Fibroblast of skin of back (primary cell): ENCODE results near the gene MYBPC2.
"Not testable (repeated sequence)": the region's sequence is repeated elsewhere in the genome, so short reads cannot be mapped to it uniquely, and the experiment has no call there.

Experiments
- DNase-seq: peaks from one replicate; pipeline ENCODE4 v3.0.0-alpha.2; 2013

The MYBPC2 gene

DNA sequence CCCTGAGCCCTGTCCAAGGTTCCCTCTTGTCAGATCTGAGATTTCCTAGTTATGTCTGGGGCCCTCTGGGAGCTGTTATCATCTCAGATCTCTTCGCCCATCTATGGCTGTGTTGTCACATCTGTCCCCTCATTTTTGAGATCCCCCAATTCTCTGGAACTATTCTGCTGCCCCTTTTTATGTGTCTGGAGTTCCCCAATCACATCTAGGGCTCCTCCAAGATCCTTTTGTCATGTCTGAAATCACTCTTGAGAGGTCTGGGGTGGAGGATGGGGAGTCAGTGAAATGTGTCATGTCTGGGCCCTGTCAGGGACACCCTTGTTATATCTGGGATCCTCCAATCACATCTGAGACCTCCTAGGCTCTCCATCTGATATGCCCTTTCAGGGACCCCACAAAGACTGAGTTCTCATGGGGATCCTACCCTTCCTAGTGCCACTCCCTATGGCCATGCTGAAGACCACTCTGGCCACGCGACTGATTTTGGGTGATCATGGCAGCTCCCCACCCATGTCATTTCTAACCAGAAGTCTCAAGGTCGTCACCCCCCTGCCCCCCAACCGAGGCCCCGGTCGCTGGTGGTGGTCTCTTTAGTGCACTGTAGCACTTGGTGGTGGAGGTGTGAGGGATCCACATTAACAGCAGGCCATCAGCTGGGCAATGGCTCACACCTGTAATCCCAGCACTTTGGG lies 3.8 kb upstream of the MYBPC2 start:
- DNase-seq: no peak

DNA sequence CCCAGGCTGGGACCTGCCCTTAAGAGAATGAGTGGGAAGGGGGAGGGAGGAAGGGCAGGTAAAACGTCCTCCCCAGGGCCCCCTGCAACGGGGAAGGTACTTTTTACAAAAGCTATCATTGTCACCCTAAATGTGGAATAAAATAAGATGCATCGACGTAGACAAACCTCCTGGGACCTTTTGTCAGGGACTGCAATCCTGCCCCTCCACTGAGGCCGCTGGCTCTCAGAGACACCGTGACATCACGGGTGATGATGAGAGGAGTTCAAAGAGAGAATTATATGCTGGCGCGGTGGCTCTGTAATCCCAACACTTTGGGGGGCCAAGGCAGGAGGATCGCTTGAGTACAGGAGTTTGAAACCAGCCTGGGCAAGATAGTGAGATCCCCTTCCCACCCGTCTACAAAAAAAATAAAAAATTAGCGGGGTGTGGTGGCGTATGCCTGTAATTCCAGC lies 1.8 kb upstream of the MYBPC2 start:
- DNase-seq: no peak

DNA sequence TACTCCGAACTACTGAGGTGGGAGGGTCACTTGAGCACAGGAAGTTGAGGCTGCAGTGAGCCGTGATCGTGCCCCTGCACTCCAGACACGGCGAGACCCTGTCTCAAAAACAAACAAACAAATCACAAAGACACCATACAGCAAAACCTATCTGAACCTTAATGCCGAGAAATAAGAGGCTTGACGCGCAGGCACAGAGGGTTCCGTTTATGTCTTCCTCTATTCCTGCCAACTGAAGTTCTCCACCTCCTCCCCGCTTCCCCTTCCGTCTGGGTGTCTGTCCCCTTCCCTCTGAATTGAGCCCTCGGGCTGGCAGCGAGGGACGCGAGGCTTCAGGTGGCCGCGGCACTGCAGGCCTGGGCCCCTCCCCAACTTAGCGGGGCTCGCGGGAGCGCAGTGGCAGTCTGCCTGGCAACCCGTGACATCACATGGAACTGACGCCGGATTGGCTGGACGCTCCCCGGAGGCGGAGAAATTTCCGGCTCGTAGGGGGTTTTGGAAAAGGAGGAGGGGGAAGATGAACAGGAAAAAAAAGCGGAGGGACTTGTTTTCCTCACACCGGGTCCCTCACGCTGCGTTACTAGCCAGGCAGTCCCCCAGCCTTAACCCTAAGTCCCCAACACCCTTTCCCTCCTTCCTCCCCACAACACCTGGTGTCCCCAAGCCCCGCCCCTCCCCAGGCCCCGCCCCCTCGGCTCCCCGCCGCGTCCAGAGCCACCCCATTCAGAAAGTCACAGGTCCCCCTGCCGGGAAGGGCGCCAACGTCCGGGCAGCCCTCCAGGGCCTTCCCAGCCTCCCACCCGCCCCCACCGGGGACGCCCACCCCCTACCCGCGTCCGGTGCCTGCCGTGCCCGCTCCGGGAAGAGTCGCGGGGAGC lies 1.1 kb upstream of the MYBPC2 start:
- DNase-seq: peak; percentile 60

DNA sequence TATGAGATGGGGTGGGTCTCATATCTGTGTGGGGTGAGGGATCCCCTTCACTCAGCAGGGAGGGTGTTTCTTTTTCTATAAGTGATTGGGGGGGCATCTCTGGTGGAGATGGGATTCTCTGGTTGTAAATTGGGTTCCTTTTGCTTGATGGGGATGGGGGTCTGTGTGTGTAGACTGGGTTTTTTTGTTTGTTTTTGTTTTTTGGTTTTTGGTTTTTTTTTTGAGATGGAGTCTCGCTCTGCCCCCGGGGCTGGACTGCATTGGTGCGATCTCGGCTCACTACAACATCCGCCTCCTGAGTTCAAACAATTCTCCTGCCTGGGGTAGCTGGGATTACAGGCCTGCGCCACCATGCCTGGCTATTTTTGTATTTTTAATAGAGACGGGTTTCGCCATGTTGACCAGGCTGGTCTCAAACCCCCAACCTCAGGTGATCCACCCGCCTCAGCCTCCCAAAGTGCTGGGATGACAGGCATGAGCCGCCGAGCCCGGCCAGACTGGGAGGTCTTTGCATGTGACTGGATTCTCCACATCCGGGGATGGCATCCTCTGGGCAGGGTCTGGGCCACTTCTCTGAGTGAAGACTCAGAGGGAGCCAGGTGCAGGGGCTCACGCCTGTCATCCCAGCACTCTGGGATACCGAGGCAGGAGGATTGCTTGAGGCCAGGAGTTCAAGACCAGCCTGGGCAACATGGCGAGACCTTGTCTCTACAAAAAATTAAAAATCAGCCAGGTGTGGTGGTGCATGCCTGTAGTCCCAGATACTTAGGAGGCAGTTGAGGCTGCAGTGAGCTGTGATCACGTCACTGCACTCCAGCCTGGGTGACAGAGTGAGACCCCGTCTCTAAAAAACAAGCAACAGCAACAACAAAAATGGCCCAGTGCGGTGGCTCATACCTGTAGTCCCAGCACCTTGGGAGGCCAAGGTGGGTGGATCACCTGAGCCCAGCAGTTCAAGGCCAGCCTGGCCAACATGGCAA lies 799 bp downstream of the MYBPC2 start:
- DNase-seq: no peak

DNA sequence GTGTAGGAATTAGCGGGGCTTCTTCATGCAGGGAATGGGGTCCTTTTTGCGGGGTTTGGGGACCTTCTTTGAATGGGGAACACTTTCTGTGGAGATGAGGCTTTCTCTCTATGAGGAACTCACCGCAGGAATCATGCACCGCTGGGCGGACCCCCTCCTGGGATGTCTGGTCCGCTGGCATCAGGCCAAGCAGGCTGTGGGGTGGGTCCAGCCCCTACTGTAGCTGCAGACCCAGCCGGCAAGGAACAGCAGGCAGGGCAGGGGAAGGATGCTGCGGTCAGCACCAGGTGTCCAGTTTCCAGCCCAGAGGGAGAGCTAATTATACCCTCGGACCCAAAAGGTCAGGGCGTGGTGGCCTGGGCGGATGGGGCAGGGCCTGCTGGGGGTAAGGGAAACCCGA lies 1.8 kb downstream of the MYBPC2 start:
- DNase-seq: no peak

DNA sequence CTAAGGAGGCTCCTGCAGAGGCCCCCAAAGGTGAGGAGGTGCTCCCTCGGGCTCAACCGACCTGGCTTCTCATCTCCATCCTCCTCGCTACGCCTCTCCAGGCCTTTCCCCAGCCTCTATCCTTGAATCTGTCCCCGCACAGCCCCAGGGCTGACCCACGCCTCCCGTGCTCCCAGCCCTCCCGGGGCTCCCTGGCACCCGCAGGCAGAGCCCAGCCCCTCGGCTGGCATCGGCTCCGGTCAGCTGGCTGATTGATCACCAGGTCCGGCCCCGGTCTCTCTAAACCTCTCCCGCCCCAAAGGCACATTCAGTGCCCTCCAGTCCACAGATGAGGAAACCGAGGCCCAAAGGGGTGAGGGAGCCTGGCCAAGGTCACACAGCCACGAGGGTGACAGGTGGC lies 2.5 kb downstream of the MYBPC2 start:
- DNase-seq: no peak

DNA sequence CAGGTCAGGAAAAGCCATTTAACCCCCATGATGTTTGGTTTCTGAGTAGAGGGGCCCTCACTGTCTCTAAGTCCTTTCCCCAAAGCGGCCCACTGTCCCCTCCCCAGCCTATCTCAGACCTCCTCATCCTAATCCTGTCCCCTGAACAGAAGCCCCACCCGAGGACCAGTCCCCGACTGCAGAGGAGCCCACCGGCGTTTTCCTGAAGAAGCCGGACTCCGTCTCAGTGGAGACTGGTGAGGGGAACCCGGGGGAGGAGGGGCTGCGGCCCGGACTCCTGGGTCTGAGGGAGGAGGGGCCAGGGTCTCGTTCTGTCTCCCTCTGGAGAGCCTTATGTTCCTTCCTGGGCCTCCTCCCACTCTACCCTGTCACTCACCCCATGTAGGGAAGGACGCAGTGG lies 2.9 kb downstream of the MYBPC2 start:
- DNase-seq: no peak

DNA sequence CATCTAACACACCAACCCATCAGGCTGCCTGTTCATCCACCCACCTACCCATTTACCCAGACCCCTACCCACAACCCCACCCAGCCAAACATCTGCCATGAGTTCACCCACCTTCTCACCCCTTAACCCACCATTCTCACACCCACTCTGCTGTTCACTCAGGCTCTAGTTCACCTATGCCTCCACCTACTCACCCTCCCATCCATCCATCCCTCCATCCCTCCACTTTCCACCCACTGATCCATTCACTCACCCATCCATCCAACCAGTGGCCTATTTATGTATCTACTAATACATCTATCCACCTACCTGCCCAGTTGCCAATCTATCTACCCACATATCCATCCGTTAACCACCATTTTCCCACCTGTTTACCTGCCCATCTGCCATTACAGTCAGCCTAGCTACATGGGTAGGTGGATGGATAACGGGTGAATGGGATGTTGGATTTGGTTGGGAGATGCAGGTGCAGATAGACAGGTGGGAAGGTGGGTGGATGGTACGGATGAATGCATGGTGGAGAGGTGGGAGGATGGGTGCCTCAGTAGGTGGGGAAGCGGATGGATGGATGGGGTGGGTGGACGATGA lies 5.3 kb downstream of the MYBPC2 start:
- DNase-seq: no peak

DNA sequence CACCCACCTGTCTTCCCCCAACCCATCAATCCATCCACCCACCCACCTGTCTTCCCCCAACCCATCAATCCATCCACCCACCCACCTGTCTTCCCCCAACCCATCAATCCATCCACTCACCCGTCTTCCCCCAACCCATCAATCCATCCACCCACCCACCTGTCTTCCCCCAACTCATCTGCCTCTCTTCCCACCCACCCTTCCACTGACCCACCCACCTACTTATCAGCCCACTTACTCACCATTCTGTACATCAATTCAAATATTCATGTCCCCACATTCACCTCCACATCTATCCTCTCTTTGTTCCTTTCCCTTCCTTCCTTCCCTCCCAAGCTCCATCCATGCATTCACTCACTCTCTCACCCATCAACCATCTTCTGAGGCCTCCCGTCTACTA lies 6.4 kb downstream of the MYBPC2 start:
- not testable (repeated sequence) for DNase-seq

DNA sequence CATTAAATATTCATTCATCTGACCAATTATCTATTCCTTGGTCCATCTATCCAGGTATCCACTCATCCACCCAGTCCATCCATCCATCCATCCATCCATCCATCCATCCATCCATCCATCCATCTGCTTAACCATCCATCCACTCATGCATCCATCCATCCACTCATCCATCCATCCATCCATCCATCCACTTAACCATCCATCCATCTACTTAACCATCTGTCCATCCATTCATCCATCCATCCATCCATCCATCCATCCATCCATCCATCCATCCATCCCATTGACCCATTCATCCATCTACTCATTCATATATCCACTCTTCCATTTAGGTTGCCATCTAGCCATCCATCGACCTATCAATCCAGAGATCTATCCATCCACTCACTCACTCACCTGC lies 11.4 kb downstream of the MYBPC2 start:
- DNase-seq: no peak

DNA sequence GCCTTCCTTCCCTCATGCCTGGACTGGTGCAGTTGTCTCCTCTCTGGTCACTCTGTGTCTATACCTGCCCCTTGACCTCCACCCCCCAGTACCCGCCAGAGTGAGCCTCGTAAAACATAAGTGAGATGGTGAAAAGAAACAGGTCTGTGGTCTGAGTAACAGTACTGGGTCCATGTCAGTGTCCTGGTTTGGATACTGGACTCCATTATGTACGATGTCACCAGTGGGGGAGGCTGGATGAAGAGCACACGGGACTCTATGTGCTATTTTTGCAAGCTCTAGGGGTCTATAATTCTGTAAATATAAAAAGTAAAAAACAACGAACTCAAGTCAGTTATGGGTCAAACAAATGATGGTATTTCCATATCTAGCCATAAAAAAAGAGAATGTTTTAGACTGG lies 14.4 kb downstream of the MYBPC2 start:
- DNase-seq: no peak

DNA sequence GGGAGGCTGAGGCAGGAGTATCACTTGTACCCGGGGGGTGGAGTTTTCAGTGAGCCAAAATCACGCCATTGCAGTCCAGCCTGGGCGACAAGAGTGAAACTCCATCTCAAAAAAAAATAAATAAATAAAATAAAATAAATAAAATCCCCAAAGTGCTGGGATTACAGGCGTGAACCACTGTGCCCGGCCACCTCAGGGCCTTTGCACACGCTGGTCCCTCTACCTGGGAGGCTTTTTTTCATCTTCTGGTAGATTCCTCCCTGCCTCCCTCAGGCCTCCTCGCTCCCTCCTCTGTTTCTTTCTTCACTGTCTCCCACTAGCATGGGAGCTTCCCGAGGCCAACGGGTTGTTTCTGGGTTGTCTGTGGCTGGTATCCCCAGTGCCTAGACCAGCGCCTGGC lies 15.1 kb downstream of the MYBPC2 start:
- DNase-seq: no peak

DNA sequence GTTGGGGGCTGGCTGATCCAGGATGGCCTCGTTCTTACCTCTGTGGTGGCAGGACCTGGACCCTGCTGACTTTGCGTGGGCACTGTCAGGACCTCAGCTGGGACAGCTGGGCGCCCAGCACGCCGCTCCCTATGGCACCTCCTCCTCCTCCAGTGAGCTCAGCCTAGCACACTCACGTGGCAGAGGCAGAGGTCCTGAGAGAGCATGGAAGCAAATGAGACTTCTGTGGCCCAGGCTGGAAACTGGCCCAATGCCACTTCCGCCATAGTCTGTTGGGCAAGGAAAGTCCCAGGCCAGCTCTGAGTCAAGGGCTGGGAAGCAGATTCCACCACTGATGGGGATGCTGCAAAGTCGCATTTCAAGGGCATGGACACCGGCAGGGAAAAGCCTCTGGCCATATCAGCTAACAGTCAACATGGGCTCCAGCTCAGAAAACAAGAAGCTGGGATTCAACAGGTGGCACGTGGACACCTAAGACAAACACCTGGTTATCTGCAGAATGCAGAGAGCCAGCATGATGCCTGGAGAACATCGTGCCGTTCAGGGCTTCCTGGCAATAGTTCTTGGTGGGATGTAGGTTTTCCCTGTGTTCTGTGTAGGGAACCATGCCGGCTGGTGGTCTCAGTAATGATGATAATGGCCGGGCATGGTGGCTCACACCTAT lies 16.7 kb downstream of the MYBPC2 start:
- DNase-seq: no peak

DNA sequence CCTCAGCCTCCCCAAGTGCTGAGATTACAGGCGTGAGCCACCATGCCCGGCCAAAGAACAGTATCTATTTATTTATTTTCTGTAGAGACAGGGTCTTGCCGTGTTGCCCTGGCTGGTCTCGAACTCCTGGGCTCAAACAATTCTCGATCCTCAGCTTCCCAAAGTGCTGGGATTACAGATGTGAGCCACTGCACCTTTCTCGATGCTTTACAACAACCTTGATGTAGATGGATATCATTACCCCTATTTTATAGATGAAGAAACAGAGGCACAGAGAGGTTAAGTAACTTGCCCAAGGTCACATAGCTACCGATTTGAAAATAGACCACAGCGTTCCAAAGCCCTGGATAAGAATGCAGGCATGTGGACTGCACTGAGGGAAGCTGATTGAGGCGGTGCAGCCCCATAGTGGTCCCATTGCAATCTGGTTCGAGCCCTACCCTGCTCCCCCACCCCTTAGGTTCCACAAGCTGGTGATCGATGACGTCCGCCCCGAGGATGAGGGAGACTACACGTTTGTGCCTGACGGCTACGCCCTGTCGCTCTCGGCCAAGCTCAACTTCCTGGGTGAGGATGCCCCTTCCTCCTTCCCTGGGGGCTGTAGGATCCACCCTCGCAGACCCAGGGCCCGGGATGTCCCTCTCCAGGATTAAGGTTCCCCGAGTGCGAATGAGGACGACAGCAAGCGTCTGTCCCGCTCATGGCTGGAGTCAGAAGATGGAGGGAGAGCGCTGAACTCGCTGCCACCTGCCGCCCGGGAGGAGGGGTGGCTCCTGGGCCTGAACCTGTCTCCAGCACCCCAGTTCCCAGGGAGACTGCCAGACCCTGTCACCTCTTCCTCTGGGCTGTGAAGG lies 17.9 kb downstream of the MYBPC2 start:
- no peak for DNase-seq

DNA sequence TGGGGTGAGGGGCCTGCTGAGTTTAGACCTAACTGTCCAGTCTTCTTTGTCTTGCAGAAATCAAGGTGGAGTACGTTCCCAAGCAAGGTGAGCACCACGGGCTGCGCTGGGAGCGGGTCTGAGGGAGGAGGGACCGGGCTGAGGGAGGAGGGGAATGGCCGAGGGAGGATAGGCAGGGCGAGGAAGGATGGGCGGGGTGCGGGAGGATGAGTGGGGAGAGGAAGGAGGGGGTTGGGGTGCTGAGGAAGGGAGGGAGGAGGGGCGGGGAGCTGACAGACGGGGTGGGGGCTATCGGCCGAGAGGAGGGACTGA lies 18.5 kb downstream of the MYBPC2 start:
- DNase-seq: no peak

DNA sequence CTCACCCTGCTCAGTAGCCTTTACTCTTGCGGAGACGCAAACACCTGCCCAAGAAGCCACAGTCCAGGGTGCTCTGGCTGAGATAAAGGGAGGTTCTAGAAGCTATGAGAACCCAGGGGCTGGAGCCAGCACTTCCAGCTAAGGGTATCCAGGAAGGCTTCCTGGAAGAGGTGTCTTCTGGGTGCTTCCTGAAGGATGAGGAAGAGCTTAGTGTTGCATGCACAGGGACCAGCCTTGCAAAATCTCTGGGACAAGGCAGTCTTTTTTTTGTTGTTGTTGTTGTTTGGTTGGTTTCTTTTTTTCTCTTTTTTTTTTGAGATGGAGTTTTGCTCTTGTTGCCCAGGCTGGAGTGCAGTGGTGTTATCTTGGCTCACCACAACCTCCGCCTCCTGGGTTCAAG lies 20.6 kb downstream of the MYBPC2 start:
- no peak for DNase-seq

DNA sequence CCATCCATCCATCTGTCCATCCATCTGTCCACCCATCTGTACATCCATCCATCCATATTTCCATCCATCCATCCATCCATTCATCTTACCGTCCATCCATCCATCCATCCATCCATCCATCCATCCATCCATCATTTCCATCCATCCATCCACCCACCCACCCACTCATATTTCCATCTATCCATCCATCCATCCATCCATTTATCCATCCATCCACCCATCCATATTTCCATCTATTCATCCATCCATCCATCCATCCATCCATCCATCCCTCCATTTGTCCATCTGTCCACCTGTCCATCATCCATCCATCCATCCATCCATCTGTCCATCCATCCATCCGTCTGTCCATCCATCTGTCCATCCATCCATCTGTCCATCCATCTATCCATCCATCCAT lies 23.3 kb downstream of the MYBPC2 start:
- DNase-seq: no peak

DNA sequence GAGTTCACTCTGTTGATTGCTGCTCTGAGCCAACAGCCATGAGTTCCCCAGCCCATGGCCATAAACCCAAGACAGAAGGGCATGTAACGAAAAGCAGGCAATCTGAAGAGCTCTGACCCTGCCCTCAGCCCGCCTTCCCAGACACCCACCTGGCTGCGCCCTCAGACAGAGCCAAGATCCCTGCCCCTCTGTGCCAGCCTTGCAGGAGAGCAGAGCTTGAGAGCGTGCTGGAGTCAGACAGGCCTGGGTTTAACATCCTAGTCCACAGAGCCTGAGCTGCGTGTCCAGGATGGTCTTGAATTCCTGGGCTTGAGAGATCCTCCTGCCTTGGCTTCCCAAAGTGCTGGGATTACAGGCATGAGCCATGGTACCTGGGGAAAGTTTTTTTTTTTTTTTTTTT lies 24.6 kb downstream of the MYBPC2 start:
- DNase-seq: no peak

DNA sequence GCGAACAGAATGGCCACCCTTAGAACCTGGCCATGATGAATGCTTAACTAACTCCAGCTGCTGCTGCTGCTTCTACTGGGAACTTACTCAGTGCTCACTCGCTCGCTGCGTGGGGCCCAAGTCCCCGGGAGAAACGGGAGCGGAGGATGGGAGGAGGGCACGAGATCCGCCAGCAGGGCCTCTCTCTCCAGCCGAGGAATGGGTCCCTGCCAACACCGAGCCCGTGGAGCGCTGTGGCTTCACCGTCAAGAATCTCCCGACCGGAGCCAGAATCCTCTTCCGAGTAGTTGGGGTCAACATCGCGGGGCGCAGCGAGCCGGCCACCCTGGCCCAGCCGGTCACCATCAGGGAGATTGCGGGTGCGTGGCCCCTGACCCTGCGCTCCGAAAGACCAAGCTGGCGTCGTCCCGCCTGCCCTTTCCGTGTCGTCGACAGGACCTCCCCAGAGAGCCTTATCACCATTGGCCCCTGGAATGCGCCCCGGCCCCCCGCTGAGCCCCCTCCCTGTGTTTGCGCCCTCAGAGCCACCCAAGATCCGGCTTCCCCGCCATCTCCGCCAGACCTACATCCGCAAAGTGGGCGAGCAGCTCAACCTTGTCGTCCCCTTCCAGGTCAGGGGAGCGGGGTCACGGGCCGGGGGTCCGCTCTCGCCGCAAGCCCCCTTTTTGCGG lies 25.8 kb downstream of the MYBPC2 start:
- peak; percentile 9 for DNase-seq

DNA sequence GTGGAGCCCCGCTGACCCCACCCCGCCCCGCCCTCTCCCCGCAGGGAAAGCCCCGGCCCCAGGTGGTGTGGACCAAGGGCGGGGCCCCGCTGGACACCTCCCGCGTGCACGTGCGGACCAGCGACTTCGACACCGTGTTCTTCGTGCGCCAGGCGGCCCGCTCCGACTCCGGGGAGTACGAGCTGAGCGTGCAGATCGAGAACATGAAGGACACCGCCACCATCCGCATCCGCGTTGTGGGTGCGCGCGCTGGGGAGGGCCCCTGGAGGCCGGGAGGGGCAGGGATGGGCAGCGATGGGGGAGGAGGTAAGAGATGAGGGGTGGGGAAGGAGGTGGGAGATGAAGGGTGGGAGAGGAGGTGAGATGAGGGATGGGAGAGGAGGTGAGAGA lies 26.4 kb downstream of the MYBPC2 start:
- DNase-seq: no peak

DNA sequence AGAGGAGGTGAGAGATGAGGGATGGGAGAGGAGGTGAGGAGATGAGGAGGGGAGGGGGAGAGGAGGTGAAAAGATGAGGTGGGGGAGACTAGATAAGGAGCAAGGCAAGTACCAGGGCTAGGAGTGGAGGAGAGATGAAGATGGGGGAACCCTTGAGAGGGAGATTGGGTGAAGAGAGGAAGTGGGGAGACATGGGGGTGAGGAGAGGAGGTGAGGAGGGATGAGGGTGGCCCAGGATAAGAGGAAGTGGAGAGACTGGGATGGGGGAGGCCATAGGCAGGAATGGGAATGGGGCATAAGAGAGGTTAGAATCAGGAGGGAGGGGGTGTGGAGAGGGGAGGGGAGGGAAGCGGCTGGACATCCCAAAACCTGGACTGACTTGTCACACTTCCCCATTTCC lies 26.9 kb downstream of the MYBPC2 start:
- no peak for DNase-seq
